ENCODE data around the gene FANCC.

Gene FANCC

GRCh38 chr9:95126739-95127138, 190.8 kb downstream of the FANCC start:
- no peak for DNase-seq

DNA sequence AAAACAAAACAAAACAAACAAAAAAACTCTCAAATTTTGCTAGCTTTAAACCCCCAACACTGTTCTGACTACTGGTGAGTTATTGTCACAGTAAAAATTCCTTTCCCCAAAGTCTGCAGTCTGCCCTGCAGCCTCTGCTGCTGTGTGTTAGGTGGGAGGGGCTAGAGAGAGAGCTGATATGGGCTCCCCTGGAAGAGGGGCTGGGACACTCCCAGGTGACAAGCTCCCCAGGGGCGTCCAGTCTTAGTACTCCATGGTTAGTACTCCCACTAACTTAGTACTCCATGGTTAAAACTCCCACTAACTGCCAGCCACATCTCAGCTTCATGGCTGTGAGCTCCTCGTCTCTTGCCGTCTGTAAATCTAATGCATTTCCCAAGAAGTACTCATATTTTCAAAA, 191.9 kb downstream of the FANCC start:
- no peak for DNase-seq

GRCh38 chr9:95124582-95125367, 192.7 kb downstream of the FANCC start:
- DNase-seq = peak in 1 of 58 donors; percentile 24

GRCh38 chr9:95120781-95121370, 196.6 kb downstream of the FANCC start:
- DNase-seq = no peak

GRCh38 chr9:95118596-95118995, 198.9 kb downstream of the FANCC start:
- DNase-seq = no peak

DNA sequence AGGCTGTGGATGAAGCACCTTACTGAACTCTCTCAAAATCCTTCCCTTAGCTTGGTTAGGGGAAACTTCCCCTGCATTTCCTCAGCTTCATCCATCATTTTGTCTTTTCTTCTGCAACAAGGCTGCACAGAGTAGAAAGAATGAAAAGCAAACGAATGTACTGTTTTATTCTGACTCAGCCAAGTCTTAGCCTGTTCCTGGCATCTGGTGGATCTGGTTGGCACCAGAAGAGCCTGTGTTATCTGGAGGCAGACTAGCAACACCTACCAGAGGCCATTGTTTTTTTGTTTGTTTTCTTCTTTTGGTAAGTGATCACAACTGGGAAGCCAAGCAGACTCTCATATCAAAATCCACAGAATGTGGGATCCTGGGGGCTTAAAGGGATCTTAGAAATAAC, 200.7 kb downstream of the FANCC start:
- no peak for DNase-seq

DNA sequence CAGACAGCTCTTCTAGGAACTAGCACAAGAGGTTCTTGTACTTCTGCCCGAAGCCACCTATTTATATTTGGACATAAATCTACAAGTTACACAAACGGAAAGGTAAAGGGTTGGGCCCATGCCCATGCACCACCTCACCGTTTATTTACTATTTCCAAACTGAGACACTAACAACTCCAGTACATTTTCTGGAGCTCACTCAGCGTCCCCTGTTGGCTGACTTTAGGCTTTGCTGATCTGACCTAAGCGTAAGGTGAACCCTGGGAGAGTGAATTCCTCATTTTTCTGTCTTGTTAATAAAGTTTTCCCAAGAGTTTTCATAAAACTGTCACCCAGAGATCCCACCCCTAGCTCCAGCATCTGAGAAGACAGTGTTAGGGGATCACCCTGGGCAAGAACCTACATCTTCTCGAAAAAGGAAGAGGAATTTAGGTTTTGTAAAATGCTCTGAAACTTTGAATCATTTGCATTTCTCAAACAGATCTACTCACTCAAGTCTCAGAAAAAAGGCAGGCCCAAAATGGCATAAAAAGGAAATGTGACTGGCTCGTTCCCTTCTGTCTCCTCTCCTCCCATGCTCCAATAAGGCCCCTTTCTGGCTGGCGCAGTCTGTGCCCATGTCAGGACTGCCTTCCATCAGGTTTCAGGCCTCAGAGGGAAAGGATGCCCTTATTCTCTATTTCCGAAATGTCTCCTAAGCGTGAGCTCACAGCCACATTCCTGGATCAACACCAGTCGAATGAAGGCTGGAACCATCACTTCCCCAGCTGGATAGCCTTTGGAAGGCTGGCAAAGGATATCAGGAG, 201.3 kb downstream of the FANCC start:
- DNase-seq = no peak

GRCh38 chr9:95115104-95115503, 202.4 kb downstream of the FANCC start:
- DNase-seq = peak in 1 of 58 donors; percentile 23

- no peak for DNase-seq
Observed at GRCh38 chr9:95112436-95113280, 204.9 kb downstream of the FANCC start.

DNA sequence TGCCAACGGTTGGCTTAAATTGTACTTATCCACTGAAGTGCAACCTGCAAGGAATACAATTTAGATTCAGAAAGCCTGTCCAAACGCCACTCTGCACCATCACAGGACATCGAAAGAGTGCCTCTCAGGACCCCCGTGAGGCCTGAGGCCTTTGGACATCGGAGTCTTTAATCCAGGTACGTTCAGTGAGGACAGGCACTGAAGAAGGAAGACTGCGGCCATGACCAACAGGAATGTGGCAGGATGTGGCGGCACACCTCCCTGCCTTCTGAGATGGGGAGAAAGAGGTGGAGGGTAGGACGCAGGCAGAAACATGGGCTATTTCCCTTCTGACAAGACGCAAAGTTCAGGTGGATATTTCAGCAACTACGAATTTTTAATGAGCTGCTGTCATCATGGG, 205.8 kb downstream of the FANCC start:
- no peak for DNase-seq

GRCh38 chr9:95110921-95111525, 206.5 kb downstream of the FANCC start:
- DNase-seq = no peak

DNA sequence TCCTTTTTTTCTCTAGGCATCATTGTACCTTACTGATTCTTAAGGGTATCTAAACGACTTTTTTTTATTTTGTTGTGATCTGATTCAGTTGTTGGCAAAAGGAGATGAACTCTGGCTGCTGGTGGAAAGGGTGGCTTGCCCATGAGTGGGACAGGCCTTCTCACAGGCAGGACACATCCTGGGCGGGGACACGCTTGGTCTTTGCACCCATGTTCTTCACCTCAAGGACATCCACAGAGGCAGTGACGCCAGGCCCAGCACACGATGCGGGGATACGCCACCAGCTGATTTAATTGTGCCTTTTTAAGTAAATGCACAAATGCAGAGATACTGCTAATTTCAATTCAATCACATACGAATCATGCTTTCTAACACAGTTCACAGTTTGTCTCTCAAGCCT, 208.1 kb downstream of the FANCC start:
- no peak for DNase-seq

GRCh38 chr9:95108777-95109176, 208.7 kb downstream of the FANCC start:
- DNase-seq = no peak

- DNase-seq = peak in 9 of 58 donors; percentile 17 to 59 (median 34)
Observed at GRCh38 chr9:95107976-95108375, 209.5 kb downstream of the FANCC start.

- DNase-seq = peak in 3 of 58 donors; percentile 26 to 56 (median 28)
Observed at GRCh38 chr9:95107001-95107749, 210.3 kb downstream of the FANCC start.

GRCh38 chr9:95105519-95106287, 211.8 kb downstream of the FANCC start:
- no peak for DNase-seq

GRCh38 chr9:95104980-95105379, 212.5 kb downstream of the FANCC start:
- DNase-seq = no peak

DNA sequence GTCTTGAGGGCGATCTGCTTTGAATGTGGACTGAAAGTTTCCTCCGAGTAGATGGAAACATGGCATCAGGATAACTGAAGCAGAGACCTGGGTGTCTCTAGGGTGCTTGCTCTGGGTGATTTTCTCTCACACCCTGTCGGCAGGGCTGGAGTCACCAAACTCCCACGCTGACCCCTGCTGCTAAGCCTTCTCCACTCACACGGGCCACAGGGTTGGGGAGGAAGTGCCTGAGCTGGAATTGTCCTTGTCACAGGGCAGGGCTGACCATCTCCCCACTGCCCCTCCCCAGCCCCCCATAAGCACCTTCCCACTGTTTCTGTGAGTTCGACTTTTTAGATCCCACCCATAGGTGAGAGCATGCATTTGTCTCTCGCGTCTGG, 212.9 kb downstream of the FANCC start:
- no peak for DNase-seq

- no peak for DNase-seq
Observed at GRCh38 chr9:95103871-95104580, 213.5 kb downstream of the FANCC start.
